ENCODE data around the gene TMEM183A. TPM values are rescaled to one million over a fixed set of nuclear protein-coding genes. Genes with fewer than 3 reads are reported as not detected.
"Not testable (repeated sequence)": the region's sequence is repeated elsewhere in the genome, so short reads cannot be mapped to it uniquely, and the experiment has no call there.

Gene TMEM183A
- total RNA-seq, 1 donor from 2014 or later = 77.7 TPM

GRCh38 chr1:202968895-202969295 is 38.3 kb upstream of the TMEM183A start:
- no peaks in the 10 kb centered on the region for H3K9me3 Mint-ChIP-seq
- no peak overlapping the region for H3K4me3 Mint-ChIP-seq
- peak; percentile 81 for DNase-seq
- H3K4me1 Mint-ChIP-seq = peaks cover 24% of the 10 kb centered on the region
- H3K27me3 Mint-ChIP-seq = peaks cover 15% of the 10 kb centered on the region
- peaks cover 6% of the 10 kb centered on the region for H3K36me3 Mint-ChIP-seq (ENCODE audit: low read depth)
- intact Hi-C loops (cut with micrococcal nuclease) = loop anchor here (2.0 kb wide), 2 partner anchors 42 to 80 kb away; partner anchors contain the start of genes KLHL12 and RABIF
- no peak overlapping the region for H3K27ac Mint-ChIP-seq

GRCh38 chr1:202972046-202972445 is 35.1 kb upstream of the TMEM183A start:
- DNase-seq = no peak
- Mint-ChIP-seq H3K4me3 (no peak overlapping the region), H3K27me3 (peaks cover 30% of the 10 kb centered on the region), H3K27ac (no peak overlapping the region), H3K4me1 (peaks cover 14% of the 10 kb centered on the region), H3K36me3 (ENCODE audit: low read depth) (no peaks in the 10 kb centered on the region), H3K9me3 (no peaks in the 10 kb centered on the region)
- intact Hi-C loops (cut with micrococcal nuclease) = no loop called here

- intact Hi-C loops (cut with micrococcal nuclease) = no loop called here
- no peak for DNase-seq
- Mint-ChIP-seq H3K36me3 (ENCODE audit: low read depth) (no peaks in the 10 kb centered on the region), H3K4me3 (no peak overlapping the region), H3K27ac (no peak overlapping the region), H3K4me1 (no peaks in the 10 kb centered on the region), H3K9me3 (no peaks in the 10 kb centered on the region), H3K27me3 (peaks cover 51% of the 10 kb centered on the region)
Measured at GRCh38 chr1:202974856-202975255, 32.3 kb upstream of the TMEM183A start.

- DNase-seq = no peak
- intact Hi-C loops (cut with micrococcal nuclease) = no loop called here
- H3K27me3 Mint-ChIP-seq = peaks cover 50% of the 10 kb centered on the region
- H3K27ac Mint-ChIP-seq = no peak overlapping the region
- no peaks in the 10 kb centered on the region for H3K4me1 Mint-ChIP-seq
- no peaks in the 10 kb centered on the region for H3K36me3 Mint-ChIP-seq (ENCODE audit: low read depth)
- H3K9me3 Mint-ChIP-seq = no peaks in the 10 kb centered on the region
- no peak overlapping the region for H3K4me3 Mint-ChIP-seq
Measured at GRCh38 chr1:202976633-202977032, 30.5 kb upstream of the TMEM183A start.

GRCh38 chr1:202979459-202979858 is 27.7 kb upstream of the TMEM183A start:
- Mint-ChIP-seq H3K36me3 (ENCODE audit: low read depth) (no peaks in the 10 kb centered on the region), H3K27me3 (peaks cover 37% of the 10 kb centered on the region)
- intact Hi-C loops (cut with micrococcal nuclease) = no loop called here

GRCh38 chr1:202981939-202982338 is 25.2 kb upstream of the TMEM183A start:
- Mint-ChIP-seq H3K4me1 (no peaks in the 10 kb centered on the region), H3K27ac (no peak overlapping the region), H3K4me3 (no peak overlapping the region), H3K9me3 (no peaks in the 10 kb centered on the region), H3K27me3 (peaks cover 34% of the 10 kb centered on the region), H3K36me3 (ENCODE audit: low read depth) (no peaks in the 10 kb centered on the region)
- no peak for DNase-seq
- intact Hi-C loops (cut with micrococcal nuclease) = no loop called here

More at GRCh38 chr1:202979459-202979858, 27.7 kb upstream of the TMEM183A start:
- H3K9me3 Mint-ChIP-seq = no peaks in the 10 kb centered on the region
- no peak for DNase-seq
- H3K4me1 Mint-ChIP-seq = no peaks in the 10 kb centered on the region
- H3K4me3 Mint-ChIP-seq = no peak overlapping the region
- no peak overlapping the region for H3K27ac Mint-ChIP-seq

- intact Hi-C loops (cut with micrococcal nuclease) = no loop called here
- Mint-ChIP-seq H3K27ac (no peak overlapping the region), H3K9me3 (no peaks in the 10 kb centered on the region), H3K27me3 (peaks cover 26% of the 10 kb centered on the region), H3K4me1 (no peaks in the 10 kb centered on the region), H3K36me3 (ENCODE audit: low read depth) (no peaks in the 10 kb centered on the region), H3K4me3 (no peak overlapping the region)
- DNase-seq = no peak
Measured at GRCh38 chr1:202982715-202983430, 24.3 kb upstream of the TMEM183A start.

GRCh38 chr1:202986120-202986519 is 21.1 kb upstream of the TMEM183A start:
- H3K4me3 Mint-ChIP-seq; H3K27ac Mint-ChIP-seq; intact Hi-C loops (cut with micrococcal nuclease): not testable (repeated sequence)

GRCh38 chr1:202987255-202987654 is 19.9 kb upstream of the TMEM183A start:
- Mint-ChIP-seq H3K9me3 (no peaks in the 10 kb centered on the region), H3K27me3 (peaks cover 33% of the 10 kb centered on the region), H3K36me3 (ENCODE audit: low read depth) (no peaks in the 10 kb centered on the region), H3K4me1 (no peaks in the 10 kb centered on the region), H3K27ac (no peak overlapping the region), H3K4me3 (no peak overlapping the region)
- DNase-seq = no peak
- intact Hi-C loops (cut with micrococcal nuclease) = no loop called here

More at GRCh38 chr1:202986120-202986519, 21.1 kb upstream of the TMEM183A start:
- not testable (repeated sequence) for H3K9me3 Mint-ChIP-seq; DNase-seq; H3K36me3 Mint-ChIP-seq (ENCODE audit: low read depth); H3K4me1 Mint-ChIP-seq
- H3K27me3 Mint-ChIP-seq = peaks cover 22% of the 10 kb centered on the region

- H3K27me3 Mint-ChIP-seq = peaks cover 38% of the 10 kb centered on the region
- no peak overlapping the region for H3K4me3 Mint-ChIP-seq
- H3K4me1 Mint-ChIP-seq = no peaks in the 10 kb centered on the region
- DNase-seq = no peak
- intact Hi-C loops (cut with micrococcal nuclease) = no loop called here
- no peaks in the 10 kb centered on the region for H3K36me3 Mint-ChIP-seq (ENCODE audit: low read depth)
- no peak overlapping the region for H3K27ac Mint-ChIP-seq
- no peaks in the 10 kb centered on the region for H3K9me3 Mint-ChIP-seq
Measured at GRCh38 chr1:202987922-202988583, 19.1 kb upstream of the TMEM183A start.

GRCh38 chr1:202989879-202990278 is 17.3 kb upstream of the TMEM183A start:
- no peaks in the 10 kb centered on the region for H3K9me3 Mint-ChIP-seq
- intact Hi-C loops (cut with micrococcal nuclease) = no loop called here
- no peak overlapping the region for H3K4me3 Mint-ChIP-seq
- no peak overlapping the region for H3K27ac Mint-ChIP-seq
- DNase-seq = no peak
- H3K36me3 Mint-ChIP-seq (ENCODE audit: low read depth) = no peaks in the 10 kb centered on the region
- H3K4me1 Mint-ChIP-seq = no peaks in the 10 kb centered on the region
- H3K27me3 Mint-ChIP-seq = peaks cover 48% of the 10 kb centered on the region

- H3K27me3 Mint-ChIP-seq = peaks cover 55% of the 10 kb centered on the region
- H3K9me3 Mint-ChIP-seq = no peaks in the 10 kb centered on the region
- DNase-seq = no peak
- no peak overlapping the region for H3K27ac Mint-ChIP-seq
- H3K4me3 Mint-ChIP-seq = no peak overlapping the region
- H3K36me3 Mint-ChIP-seq (ENCODE audit: low read depth) = no peaks in the 10 kb centered on the region
- no peaks in the 10 kb centered on the region for H3K4me1 Mint-ChIP-seq
- intact Hi-C loops (cut with micrococcal nuclease) = no loop called here
Measured at GRCh38 chr1:202991112-202991511, 16.1 kb upstream of the TMEM183A start.

GRCh38 chr1:202994756-202995155 is 12.4 kb upstream of the TMEM183A start:
- no peak for DNase-seq
- Mint-ChIP-seq H3K9me3 (no peaks in the 10 kb centered on the region), H3K4me3 (no peak overlapping the region), H3K27me3 (peaks cover 58% of the 10 kb centered on the region), H3K27ac (no peak overlapping the region), H3K4me1 (peaks cover 10% of the 10 kb centered on the region), H3K36me3 (ENCODE audit: low read depth) (no peaks in the 10 kb centered on the region)
- intact Hi-C loops (cut with micrococcal nuclease) = loop anchor here (5.0 kb wide), 1 partner anchor 107 kb away; the partner anchor contains the start of gene RABIF
